Measurements from ENCODE around the gene S100A3. TPM values are rescaled to one million over a fixed set of nuclear protein-coding genes. Genes with fewer than 3 reads are reported as not detected.

S100A3 gene
- 8.2 and 10.4 TPM in 2 replicates for total RNA-seq

DNA sequence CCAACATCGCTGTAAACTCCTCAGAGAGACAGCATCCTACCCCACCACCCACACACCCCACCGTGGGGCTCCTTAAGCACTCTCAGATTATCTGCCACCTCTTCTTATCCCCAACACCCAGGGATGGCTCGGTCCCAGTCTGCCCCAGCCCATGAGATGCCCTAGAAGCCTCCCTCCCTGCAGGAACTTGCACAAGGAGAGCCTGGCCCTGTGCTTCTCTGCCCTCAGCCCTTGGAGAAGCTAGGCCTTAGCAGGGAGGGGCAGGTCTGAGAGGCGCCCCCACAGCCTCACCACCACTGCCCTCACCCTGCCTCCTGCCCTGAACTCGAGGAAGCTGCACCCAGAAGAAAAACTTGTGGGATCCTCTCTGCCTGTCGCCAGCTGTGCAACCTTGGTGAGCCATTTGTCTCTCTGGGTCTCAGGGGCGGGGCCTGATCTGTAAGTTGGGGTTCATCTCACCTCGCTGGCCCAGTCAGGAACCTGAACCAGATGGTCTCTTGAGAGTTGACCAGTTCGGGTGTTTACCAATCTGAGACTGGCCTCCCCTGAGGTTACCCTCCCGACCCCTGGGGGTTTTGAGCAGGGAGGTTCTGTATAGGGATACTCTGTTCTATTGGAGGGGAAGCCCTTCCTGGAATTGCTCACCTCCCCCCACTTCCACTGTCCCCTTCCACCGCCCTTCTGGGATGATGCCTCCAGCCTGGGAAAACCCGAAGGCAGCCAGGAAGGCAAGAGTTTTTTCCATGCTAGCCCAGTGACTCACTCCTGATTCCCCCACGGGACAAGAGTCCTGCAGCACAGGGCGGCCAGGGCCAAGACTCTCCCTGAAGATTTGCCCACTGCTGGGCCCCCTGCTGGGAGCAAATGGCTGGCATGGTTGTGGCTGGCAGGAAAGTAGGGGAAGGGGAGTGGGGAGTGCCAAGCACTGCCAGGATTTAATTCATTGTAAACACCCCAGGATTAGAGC is at the start of gene S100A3:
TSS of gene S100A3 (minus strand) at position 537 of the 967 bp plus-strand sequence. CDS start 773 bp downstream, outside the sequence.

GRCh38 chr1:153565529-153566374 is 16.7 kb upstream of the S100A3 start, which contains the start of gene S100A2:
Gene S100A2 (minus strand): TSS chr1:153565844. CDS start chr1:153563877, 1,967 bp downstream.

DNA sequence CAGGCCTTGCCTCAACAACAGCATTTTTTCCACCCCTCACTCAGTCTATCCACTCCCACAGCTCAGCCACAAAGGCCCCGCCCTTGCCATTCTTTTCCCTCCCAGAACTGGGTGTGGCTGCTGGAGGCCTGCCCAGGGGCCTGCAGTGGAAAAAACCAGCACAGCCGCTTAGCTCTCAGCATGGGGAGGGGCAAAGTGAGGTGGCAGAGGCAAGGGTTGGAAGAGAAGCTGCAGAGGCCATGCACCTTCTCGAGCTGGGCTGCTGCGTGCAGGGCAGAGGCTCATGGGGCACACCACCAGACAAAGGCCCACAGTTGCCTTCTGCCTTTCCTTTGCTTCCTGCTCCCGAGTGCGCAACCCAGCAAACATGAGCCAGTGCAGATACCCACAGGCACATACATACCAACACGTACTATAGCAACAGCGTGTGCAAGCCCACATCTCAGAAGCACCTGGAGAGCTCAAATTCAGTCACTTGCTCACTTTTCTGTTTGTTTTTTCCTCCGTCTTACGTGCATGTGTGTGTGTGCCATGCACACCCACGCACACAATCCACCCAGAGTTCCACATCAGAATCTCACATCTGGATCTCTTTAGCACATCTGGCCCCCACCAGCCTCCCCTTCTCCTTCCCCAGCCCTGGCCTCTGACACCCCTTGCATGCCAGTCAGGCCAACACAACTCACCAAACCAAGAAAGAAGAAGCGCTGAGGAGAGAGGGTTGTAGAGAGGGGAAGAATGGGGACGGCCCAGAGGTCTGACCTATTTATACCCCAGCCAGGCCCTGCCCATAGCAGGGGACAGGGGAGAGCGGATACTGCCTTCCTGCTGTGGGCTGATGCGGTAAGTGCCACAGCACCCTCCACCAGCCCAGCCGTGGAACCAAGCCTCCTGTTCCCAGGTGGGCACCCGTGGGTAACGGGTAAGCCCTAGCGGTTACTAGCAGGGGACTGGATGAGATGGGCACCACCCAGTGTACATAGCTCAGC is 3.7 kb downstream of the S100A3 start, which contains the start of gene S100A4:
TSS of gene S100A4 (minus strand) at position 740 of the 989 bp plus-strand sequence. CDS start 1,012 bp downstream, outside the sequence.

DNA sequence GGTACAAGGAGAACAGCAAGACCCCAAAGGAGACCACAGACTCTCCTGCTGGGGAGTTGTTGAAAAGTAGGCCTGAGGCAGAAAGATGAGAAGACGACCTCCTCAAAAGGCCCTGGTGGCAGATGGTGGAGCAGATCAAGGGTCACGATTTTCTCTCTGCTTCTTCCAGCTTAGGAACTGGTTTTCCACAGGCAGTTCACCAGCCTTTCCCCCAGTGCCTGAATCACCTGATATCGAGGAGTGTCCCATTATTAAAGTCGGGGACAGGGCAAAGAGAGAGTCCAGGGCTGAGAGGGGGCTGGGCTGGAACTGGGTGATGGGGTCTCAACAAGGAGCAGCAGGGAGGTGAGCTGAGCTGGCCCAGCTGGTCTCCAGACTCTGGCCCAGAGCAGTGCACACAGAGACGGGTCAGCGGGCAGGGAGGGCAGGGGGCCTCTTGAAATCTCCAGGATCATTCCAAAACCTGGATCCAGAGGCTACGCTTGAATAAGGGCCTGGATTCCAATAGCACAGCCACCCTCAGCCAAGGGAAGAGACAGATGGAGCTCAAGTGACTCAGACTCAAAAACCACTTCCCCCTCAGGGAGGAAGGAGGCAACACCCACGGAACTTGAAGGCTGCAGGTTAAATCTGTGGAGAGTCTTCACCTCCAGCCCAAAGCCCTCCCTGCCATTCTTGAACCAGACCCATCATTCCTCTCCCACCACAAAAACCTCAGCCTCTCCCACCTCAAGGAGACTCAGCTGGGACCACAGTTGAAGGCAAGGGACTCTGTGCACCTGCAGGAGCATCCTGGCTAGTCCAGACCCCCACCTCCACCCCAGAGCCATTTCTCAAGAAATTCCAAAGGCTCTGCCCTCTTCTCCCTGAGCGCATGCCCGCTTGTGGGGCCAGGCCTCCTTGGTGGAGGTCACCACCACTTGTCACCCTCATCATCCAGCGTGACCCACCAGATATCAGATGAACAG is 8.4 kb downstream of the S100A3 start, which contains the start of gene S100A5:
TSS of gene S100A5 (minus strand) at position 541 of the 968 bp plus-strand sequence. CDS start 743 bp downstream, outside the sequence.

GRCh38 chr1:153535242-153536011 is 13.6 kb downstream of the S100A3 start, which contains the start of gene S100A6:
Gene S100A6 (minus strand): TSS chr1:153535991. CDS start chr1:153535339, 652 bp downstream.

Other genes starting within 250 kb of the S100A3 start
- not detected in 2 replicates for gene PGLYRP3, start 236.3 kb downstream of the S100A3 start, total RNA-seq
- gene PGLYRP4, start 200.4 kb downstream of the S100A3 start, total RNA-seq: not detected in 2 replicates
- gene S100A9, start 191.4 kb downstream of the S100A3 start, total RNA-seq: 0.28 and 0.83 TPM in 2 replicates
- not detected in 2 replicates for gene S100A12, start 173.6 kb downstream of the S100A3 start, total RNA-seq
- not detected in 2 replicates for gene S100A8, start 158.2 kb downstream of the S100A3 start, total RNA-seq
- gene S100A7A, start 132.7 kb downstream of the S100A3 start, total RNA-seq: not detected in 2 replicates
- gene S100A7, start 88.6 kb downstream of the S100A3 start, total RNA-seq: not detected in 2 replicates
- gene S100A6, start 13.3 kb downstream of the S100A3 start, total RNA-seq: 1,840 and 3,415 TPM in 2 replicates
- 1.1 TPM in 1 of 2 replicates, not detected in the other for gene S100A5, start 8.3 kb downstream of the S100A3 start, total RNA-seq
- 191 and 237 TPM in 2 replicates for gene S100A4, start 3.5 kb downstream of the S100A3 start, total RNA-seq
- 1.8 and 2.6 TPM in 2 replicates for gene S100A2, start 16.6 kb upstream of the S100A3 start, total RNA-seq
- gene S100A16, start 63.9 kb upstream of the S100A3 start, total RNA-seq: 84.3 and 106 TPM in 2 replicates
- 0.18 and 0.28 TPM in 2 replicates for gene S100A14, start 67.1 kb upstream of the S100A3 start, total RNA-seq
- gene S100A13, start 78.2 kb upstream of the S100A3 start, total RNA-seq: 132 and 199 TPM in 2 replicates
- gene S100A1, start 79.2 kb upstream of the S100A3 start, total RNA-seq: not detected in 2 replicates
- 21.5 and 24.2 TPM in 2 replicates for gene CHTOP, start 84.8 kb upstream of the S100A3 start, total RNA-seq
- gene SNAPIN, start 109.4 kb upstream of the S100A3 start, total RNA-seq: 51.9 and 63.6 TPM in 2 replicates
- 145 and 148 TPM in 2 replicates for gene ILF2, start 121.7 kb upstream of the S100A3 start, total RNA-seq
- 0.57 and 1.5 TPM in 2 replicates for gene NPR1, start 129.4 kb upstream of the S100A3 start, total RNA-seq
- gene INTS3, start 178.8 kb upstream of the S100A3 start, total RNA-seq: 18.3 and 24.3 TPM in 2 replicates
- gene SLC27A3, start 226.1 kb upstream of the S100A3 start, total RNA-seq: 9.8 and 16.3 TPM in 2 replicates